Liver (tissue), 3 donors: ENCODE data around the gene CHRNB2.

Experiments used
- ATF3 ChIP-seq: IDR thresholded peaks from 2 replicates; pipeline ENCODE4 v1.6.1; 2016; ENCODE audit warnings: antibody characterized with exemption
- CTCF ChIP-seq: fragments of 150-350 bp; IDR thresholded peaks from 2 replicates; pipeline ENCODE4 v1.5.1; 2017; ENCODE audit warnings: improper control_type of control experiment, low read depth, low read length; ENCODE audit not compliant: missing input control
- FOXA1 ChIP-seq: IDR thresholded peaks from 2 replicates; pipeline ENCODE4 v1.6.1; 2016; ENCODE audit warnings: antibody characterized with exemption
- GABPA ChIP-seq, 2 donors: IDR thresholded peaks in 1 of 2; conservative IDR thresholded peaks in 1 of 2; 2 replicates each; pipeline ENCODE4 v1.6.1; 2016; ENCODE audit warnings: antibody characterized with exemption in 2 of 2, mild to moderate bottlenecking in 1 of 2, moderate library complexity in 1 of 2
- HNF4G ChIP-seq: IDR thresholded peaks from 2 replicates; pipeline ENCODE4 v1.6.1; 2016; ENCODE audit warnings: antibody characterized with exemption
- MAX ChIP-seq: IDR thresholded peaks from 2 replicates; pipeline ENCODE4 v1.6.1; 2016; ENCODE audit warnings: antibody characterized with exemption
- RAD21 ChIP-seq, 2 donors: IDR thresholded peaks; 2 replicates each; pipeline ENCODE4 v1.6.1; 2016; ENCODE audit warnings: antibody characterized with exemption in 2 of 2, mild to moderate bottlenecking in 2 of 2
- REST ChIP-seq: IDR thresholded peaks from 2 replicates; pipeline ENCODE4 v1.6.1; 2016; ENCODE audit warnings: antibody characterized with exemption, mild to moderate bottlenecking
- TAF1 ChIP-seq: conservative IDR thresholded peaks from 2 replicates; pipeline ENCODE4 v1.6.1; 2016; ENCODE audit warnings: antibody characterized with exemption, mild to moderate bottlenecking
- YY1 ChIP-seq: IDR thresholded peaks from 2 replicates; pipeline ENCODE4 v1.6.1; 2016; ENCODE audit warnings: antibody characterized with exemption, mild to moderate bottlenecking
- TF ChIP-seq, protein P1 (sequence below): IDR thresholded peaks from 2 replicates; pipeline ENCODE4 v1.6.1; 2016; ENCODE audit warnings: antibody characterized with exemption
- donor health status: healthy.
- donor health status: healthy.

DNA sequence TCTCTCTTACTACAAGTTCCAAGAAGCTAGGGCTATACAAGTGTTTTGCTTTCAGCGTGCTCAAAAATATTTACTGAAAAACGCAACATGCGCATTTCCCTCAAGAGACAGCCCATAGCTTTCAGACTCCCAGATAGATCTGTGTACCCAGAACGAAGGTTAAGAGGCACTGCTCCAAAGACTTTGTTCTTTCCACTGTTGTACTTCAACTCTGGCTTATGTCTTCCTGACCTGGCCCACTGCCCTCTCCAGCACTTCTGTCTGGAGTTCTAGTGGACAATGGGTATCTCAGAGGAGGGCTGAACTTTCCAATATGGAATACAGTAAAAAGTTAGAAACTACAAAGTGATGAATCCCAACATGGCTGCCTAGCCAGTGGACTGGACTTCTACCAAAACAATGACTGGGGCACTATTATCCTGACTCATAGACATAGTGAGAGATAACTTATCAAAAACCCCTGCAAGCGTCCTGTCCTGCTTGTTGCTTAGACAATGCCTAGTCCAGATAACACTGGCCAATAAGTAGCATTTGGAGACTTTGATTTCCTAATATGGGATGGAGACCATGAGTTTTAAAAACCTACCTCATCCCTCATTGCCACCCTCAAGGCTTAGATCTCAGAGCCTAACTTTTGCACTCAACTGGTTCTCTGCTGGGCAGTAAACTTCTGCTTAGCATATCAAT is 49.2 kb downstream of the CHRNB2 start:
- TF ChIP-seq CTCF (no peak), YY1 (no peak), GABPA (IDR thresholded peaks at IDR 0.05 in 1 of 2, conservative IDR thresholded peaks at IDR 0.05 in 1 of 2) (no peak), MAX (no peak), ATF3 (no peak), HNF4G (peak; percentile 71), TAF1 (no peak), RAD21 (IDR thresholded peaks at IDR 0.05) (peak in 1 of 2 donors; percentile 4), REST (no peak), FOXA1 (no peak)
- TF ChIP-seq, protein P1, sequence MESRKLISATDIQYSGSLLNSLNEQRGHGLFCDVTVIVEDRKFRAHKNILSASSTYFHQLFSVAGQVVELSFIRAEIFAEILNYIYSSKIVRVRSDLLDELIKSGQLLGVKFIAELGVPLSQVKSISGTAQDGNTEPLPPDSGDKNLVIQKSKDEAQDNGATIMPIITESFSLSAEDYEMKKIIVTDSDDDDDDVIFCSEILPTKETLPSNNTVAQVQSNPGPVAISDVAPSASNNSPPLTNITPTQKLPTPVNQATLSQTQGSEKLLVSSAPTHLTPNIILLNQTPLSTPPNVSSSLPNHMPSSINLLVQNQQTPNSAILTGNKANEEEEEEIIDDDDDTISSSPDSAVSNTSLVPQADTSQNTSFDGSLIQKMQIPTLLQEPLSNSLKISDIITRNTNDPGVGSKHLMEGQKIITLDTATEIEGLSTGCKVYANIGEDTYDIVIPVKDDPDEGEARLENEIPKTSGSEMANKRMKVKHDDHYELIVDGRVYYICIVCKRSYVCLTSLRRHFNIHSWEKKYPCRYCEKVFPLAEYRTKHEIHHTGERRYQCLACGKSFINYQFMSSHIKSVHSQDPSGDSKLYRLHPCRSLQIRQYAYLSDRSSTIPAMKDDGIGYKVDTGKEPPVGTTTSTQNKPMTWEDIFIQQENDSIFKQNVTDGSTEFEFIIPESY = no peak
